T-cell (primary cell): ENCODE measurements around the gene SYT14. TPM values are rescaled to one million over a fixed set of nuclear protein-coding genes. Genes with fewer than 3 reads are reported as not detected.

ENCODE experiments used
- ATAC-seq, 4 experiments: fragments of 200-7000 bp in 3 of 4; fragments of 150-1000 bp in 1 of 4; cut with Tn5 transposase; replicated peaks in 1 of 4; 1 replicate in 3 of 4; 2 replicates in 1 of 4; pipeline ENCODE4 v1.10.0; 2021; ENCODE audit warnings: moderate library complexity in 3 of 4, mild to moderate bottlenecking in 2 of 4, moderate number of reproducible peaks in 1 of 4
- CTCF ChIA-PET, 2 donors: fragments of 300-600 bp; sonication (Branson Sonifier 250); formaldehyde crosslinking; loops; one replicate each; lab custom pipeline; 2022; ENCODE audit warnings: antibody characterized with exemption in 2 of 2; lab: Charles Lee
- POLR2A ChIA-PET, 2 donors: fragments of 300-600 bp; sonication (Branson Sonifier 250); formaldehyde crosslinking; loops; one replicate each; lab custom pipeline; 2022; ENCODE audit warnings: antibody characterized with exemption in 2 of 2; lab: Charles Lee
- DNase-seq, 35 experiments: peaks; one replicate each; pipeline versions ENCODE4 v3.0.0 to v3.0.0-alpha.2; 2013 to 2023
- H3K27ac ChIP-seq: one replicate; pipeline ENCODE4 v1.5.1; 2013; ENCODE audit warnings: low read length
- H3K27me3 ChIP-seq, 2 experiments: replicated peaks in 1 of 2; 1 replicate in 1 of 2; 2 replicates in 1 of 2; pipeline versions ENCODE4 v1.6.1 to v1.7.0; 2013; ENCODE audit warnings: low read length in 1 of 2, mixed read lengths in 1 of 2; ENCODE audit not compliant: control insufficient read depth in 2 of 2, insufficient read depth in 2 of 2; ENCODE audit errors: extremely low read depth in 1 of 2
- H3K36me3 ChIP-seq, 2 donors: 1 replicate in 1 of 2; 2 replicates in 1 of 2; pipeline versions ENCODE4 v1.6.1 to v1.7.0; 2013; ENCODE audit warnings: low read length in 1 of 2; ENCODE audit not compliant: control insufficient read depth in 2 of 2, insufficient read depth in 1 of 2; ENCODE audit errors: extremely low read depth in 1 of 2
- H3K4me1 ChIP-seq, 2 experiments: 1 replicate in 1 of 2; 2 replicates in 1 of 2; pipeline versions ENCODE4 v1.6.1 to v1.7.0; 2013; ENCODE audit warnings: low read length in 2 of 2, mixed read lengths in 1 of 2; ENCODE audit not compliant: insufficient read depth in 2 of 2, control insufficient read depth in 1 of 2; ENCODE audit errors: extremely low read depth in 1 of 2
- H3K4me3 ChIP-seq, 2 donors: 1 replicate in 1 of 2; 2 replicates in 1 of 2; pipeline versions ENCODE4 v1.5.1 to v1.7.0; 2013; ENCODE audit warnings: mild to moderate bottlenecking in 2 of 2, low read length in 1 of 2, moderate library complexity in 1 of 2; ENCODE audit not compliant: control insufficient read depth in 1 of 2; ENCODE audit errors: extremely low read depth in 1 of 2
- H3K9me3 ChIP-seq: 2 replicates; pipeline ENCODE4 v1.7.0; 2013
- H3K27ac Mint-ChIP-seq, 2 donors: one replicate each; pipeline ENCODE4 v1.8.0; 2020 to 2021; ENCODE audit warnings: mild to moderate bottlenecking in 2 of 2, mixed read lengths in 2 of 2
- H3K27me3 Mint-ChIP-seq, 2 donors: one replicate each; pipeline ENCODE4 v1.8.0; 2021 to 2022; ENCODE audit warnings: mixed read lengths in 2 of 2
- H3K36me3 Mint-ChIP-seq: one replicate; pipeline ENCODE4 v1.8.0; 2021; ENCODE audit warnings: mixed read lengths
- H3K4me1 Mint-ChIP-seq, 3 donors: one replicate each; pipeline ENCODE4 v1.8.0; 2020 to 2022; ENCODE audit warnings: mixed read lengths in 3 of 3, mild to moderate bottlenecking in 1 of 3
- H3K4me3 Mint-ChIP-seq, 3 donors: one replicate each; pipeline ENCODE4 v1.8.0; 2020 to 2022; ENCODE audit warnings: mild to moderate bottlenecking in 3 of 3, mixed read lengths in 3 of 3, moderate library complexity in 3 of 3
- H3K9me3 Mint-ChIP-seq, 3 donors: one replicate each; pipeline ENCODE4 v1.8.0; 2020 to 2022; ENCODE audit warnings: mixed read lengths in 3 of 3
- WGBS: methylation state at CpG from one replicate; pipeline ENCODE4 v1.1.5; 2013; ENCODE audit warnings: missing lambda C conversion rate; ENCODE audit not compliant: insufficient coverage; 5-methylcytosine and 5-hydroxymethylcytosine counted together
- total RNA-seq, 35 experiments: library from RNA in 6 of 35; stranded (reverse) in 6 of 35; fragments of 120-200 nt in 1 of 35; gene quantifications; one replicate each; pipeline versions ENCODE4 v1.2.1 to v1.2.4 and lab custom pipeline; 2013 to 2026

Gene SYT14
- total RNA-seq, 5 donors from 2014 or later (not counting 1 experiment from before 2014, with no cell fraction given) = not detected

- no peaks in the 10 kb centered on the region for H3K36me3 Mint-ChIP-seq
- Histone ChIP-seq H3K36me3 (no peaks in the 10 kb centered on the region), H3K9me3 (no peaks in the 10 kb centered on the region), H3K4me3 (no peak overlapping the region), H3K27me3 (no peaks in the 10 kb centered on the region), H3K27ac (no peak overlapping the region), H3K4me1 (no peaks in the 10 kb centered on the region)
- CTCF ChIA-PET = no interaction called here
- H3K27me3 Mint-ChIP-seq = peaks cover 7% of the 10 kb centered on the region in 2 donors
- no peak overlapping the region for H3K4me3 Mint-ChIP-seq
- POLR2A ChIA-PET = no interaction called here
- no peaks in the 10 kb centered on the region for H3K4me1 Mint-ChIP-seq
- H3K27ac Mint-ChIP-seq = no peak overlapping the region
- ATAC-seq (no peak), DNase-seq (no peak)
- no peaks in the 10 kb centered on the region for H3K9me3 Mint-ChIP-seq
Observed at GRCh38 chr1:210057593-210057992, 119.6 kb downstream of the SYT14 start.

GRCh38 chr1:210061992-210062391, 124.0 kb downstream of the SYT14 start:
- no peaks in the 10 kb centered on the region for H3K36me3 ChIP-seq
- ATAC-seq (no peak), DNase-seq (no peak)
- H3K4me1 ChIP-seq = no peaks in the 10 kb centered on the region
- Mint-ChIP-seq H3K27ac (no peak overlapping the region), H3K27me3 (peaks cover 4 to 6% of the 10 kb centered on the region in 2 donors), H3K4me3 (no peak overlapping the region), H3K36me3 (no peaks in the 10 kb centered on the region), H3K4me1 (no peaks in the 10 kb centered on the region), H3K9me3 (peaks cover 0 to 5% (median under 1%) of the 10 kb centered on the region in 3 donors)
- ChIA-PET POLR2A (no interaction called here), CTCF (no interaction called here)
- H3K4me3 ChIP-seq = no peak overlapping the region
- no peak overlapping the region for H3K27ac ChIP-seq
- H3K27me3 ChIP-seq = no peaks in the 10 kb centered on the region
- no CpG with 5 or more reads among the region's 1 CpG for WGBS
- no peaks in the 10 kb centered on the region for H3K9me3 ChIP-seq

- H3K27ac ChIP-seq = no peak overlapping the region
- no peak overlapping the region for H3K4me3 ChIP-seq
- no peaks in the 10 kb centered on the region for H3K36me3 ChIP-seq
- no peaks in the 10 kb centered on the region for H3K27me3 ChIP-seq
- ChIA-PET POLR2A (interaction anchor here in 1 of 2 donors (1.0 kb wide), 1 partner anchor 15 kb away, joined by 3 read pairs; no protein-coding TSS in a partner anchor), CTCF (interaction anchor here in 1 of 2 donors (0.6 kb wide), 1 partner anchor 15 kb away, joined by 4 read pairs; no protein-coding TSS in a partner anchor)
- Mint-ChIP-seq H3K27me3 (peaks cover 2 to 11% of the 10 kb centered on the region in 2 donors), H3K9me3 (peaks cover 0 to 7% (median 3%) of the 10 kb centered on the region in 3 donors), H3K4me1 (no peaks in the 10 kb centered on the region), H3K4me3 (no peak overlapping the region), H3K27ac (no peak overlapping the region), H3K36me3 (no peaks in the 10 kb centered on the region)
- WGBS = no CpG with 5 or more reads among the region's 3 CpGs
- no peaks in the 10 kb centered on the region for H3K9me3 ChIP-seq
- no peak for DNase-seq
- no peak for ATAC-seq
- no peaks in the 10 kb centered on the region for H3K4me1 ChIP-seq
Observed at GRCh38 chr1:210070531-210070930, 132.5 kb downstream of the SYT14 start.

GRCh38 chr1:210072129-210072528, 134.1 kb downstream of the SYT14 start:
- Mint-ChIP-seq H3K4me3 (no peak overlapping the region), H3K9me3 (peaks cover 0 to 6% (median 2%) of the 10 kb centered on the region in 3 donors), H3K27me3 (peaks cover 2 to 11% of the 10 kb centered on the region in 2 donors), H3K36me3 (no peaks in the 10 kb centered on the region), H3K4me1 (no peaks in the 10 kb centered on the region), H3K27ac (no peak overlapping the region)
- no peaks in the 10 kb centered on the region for H3K4me1 ChIP-seq
- no peak for ATAC-seq
- ChIA-PET POLR2A (no interaction called here), CTCF (no interaction called here)
- H3K4me3 ChIP-seq = no peak overlapping the region
- no peaks in the 10 kb centered on the region for H3K36me3 ChIP-seq
- H3K27ac ChIP-seq = no peak overlapping the region
- H3K9me3 ChIP-seq = no peaks in the 10 kb centered on the region
- no peaks in the 10 kb centered on the region for H3K27me3 ChIP-seq
- DNase-seq = no peak

- no peaks in the 10 kb centered on the region for H3K4me1 Mint-ChIP-seq
- H3K9me3 Mint-ChIP-seq = peaks cover 0 to 2% (median 0%) of the 10 kb centered on the region in 3 donors
- no peaks in the 10 kb centered on the region for H3K9me3 ChIP-seq
- no peaks in the 10 kb centered on the region for H3K36me3 ChIP-seq
- no peak overlapping the region for H3K4me3 Mint-ChIP-seq
- peaks cover 2 to 11% of the 10 kb centered on the region in 2 donors for H3K27me3 Mint-ChIP-seq
- no peak overlapping the region for H3K27ac ChIP-seq
- ChIA-PET POLR2A (no interaction called here), CTCF (interaction anchor here in 1 of 2 donors (0.5 kb wide), 1 partner anchor 231 kb away, joined by 3 read pairs; no protein-coding TSS in a partner anchor)
- no peaks in the 10 kb centered on the region for H3K27me3 ChIP-seq
- DNase-seq (no peak), ATAC-seq (no peak)
- H3K4me3 ChIP-seq = no peak overlapping the region
- no peak overlapping the region for H3K27ac Mint-ChIP-seq
- H3K36me3 Mint-ChIP-seq = no peaks in the 10 kb centered on the region
- H3K4me1 ChIP-seq = no peaks in the 10 kb centered on the region
Observed at GRCh38 chr1:210072896-210073504, 135.0 kb downstream of the SYT14 start.

- Histone ChIP-seq H3K9me3 (no peaks in the 10 kb centered on the region), H3K4me3 (no peak overlapping the region), H3K27ac (no peak overlapping the region), H3K4me1 (no peaks in the 10 kb centered on the region), H3K36me3 (no peaks in the 10 kb centered on the region), H3K27me3 (peaks cover 0 to 2% of the 10 kb centered on the region in 2 experiments)
- POLR2A ChIA-PET = no interaction called here
- no peaks in the 10 kb centered on the region for H3K4me1 Mint-ChIP-seq
- 81% methylated on average over 9 of the region's 16 CpGs for WGBS
- no peak for ATAC-seq
- no peak overlapping the region for H3K27ac Mint-ChIP-seq
- no peak for DNase-seq
- no peak overlapping the region for H3K4me3 Mint-ChIP-seq
- CTCF ChIA-PET = no interaction called here
- H3K36me3 Mint-ChIP-seq = no peaks in the 10 kb centered on the region
- peaks cover 0 to 7% of the 10 kb centered on the region in 2 donors for H3K27me3 Mint-ChIP-seq
- peaks cover 0 to 2% (median 0%) of the 10 kb centered on the region in 3 donors for H3K9me3 Mint-ChIP-seq
Observed at GRCh38 chr1:210074904-210075303, 136.9 kb downstream of the SYT14 start.
